GM12892 (cell line): ENCODE data around the gene PHIP.

Source experiments
- POLR2A ChIP-seq: IDR thresholded peaks from 2 replicates; pipeline ENCODE4 v1.6.1; 2011; ENCODE audit warnings: low read depth, low read length, control low read depth
- POLR2AphosphoS5 ChIP-seq: IDR thresholded peaks from 2 replicates; pipeline ENCODE4 v1.6.1; 2011; ENCODE audit warnings: low read depth, low read length, control low read depth
- TAF1 ChIP-seq: IDR thresholded peaks from 2 replicates; pipeline ENCODE4 v1.6.1; 2011; ENCODE audit warnings: low read depth, mild to moderate bottlenecking, control low read depth, low read length, borderline replicate concordance

DNA sequence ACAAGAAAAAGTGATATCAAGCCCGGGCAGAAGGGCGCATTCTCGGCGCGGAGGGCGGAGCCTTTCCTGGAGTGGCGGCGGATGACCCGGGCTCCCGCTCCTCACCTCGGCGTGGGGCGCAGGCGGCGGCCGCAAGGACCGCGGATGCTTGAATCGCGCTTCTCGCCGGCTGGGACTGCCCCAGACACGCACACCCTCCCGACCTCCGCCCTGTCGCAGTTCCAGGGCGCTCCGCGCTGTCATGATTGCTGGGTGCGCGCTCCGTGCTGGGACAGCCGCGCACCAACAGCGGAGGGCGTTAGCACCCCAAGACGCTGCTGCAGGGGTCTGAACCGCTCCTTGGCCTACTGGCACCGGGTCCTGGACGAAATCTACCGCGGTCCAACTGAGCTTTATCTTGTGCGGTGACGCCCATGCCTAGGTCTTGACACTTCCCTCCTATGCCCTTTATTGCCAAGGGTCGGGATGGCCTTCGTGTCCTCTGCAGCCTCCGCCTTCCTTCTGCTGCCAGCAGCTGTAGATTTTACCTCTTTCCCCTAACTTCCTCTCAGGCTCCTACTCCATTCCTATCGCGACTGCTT, 167.4 kb downstream of the PHIP start:
- no peak for TF ChIP-seq POLR2A
- no peak for TF ChIP-seq POLR2AphosphoS5
- no peak for TF ChIP-seq TAF1
